Neural progenitor cell (in vitro differentiated cells): ENCODE results near the gene MBTPS1.

ENCODE experiments used
- CTCF ChIP-seq: fragments of 200-600 bp; sonication (generic); IDR thresholded peaks from 2 replicates; pipeline ENCODE4 v1.5.1; 2017; ENCODE audit warnings: antibody characterized with exemption, mild to moderate bottlenecking
- EZH2 ChIP-seq: fragments of 200-600 bp; sonication (generic); IDR thresholded peaks from 2 replicates; pipeline ENCODE4 v1.6.1; 2017; ENCODE audit warnings: antibody characterized with exemption, mild to moderate bottlenecking, moderate library complexity

GRCh38 chr16:84115919-84116719 is 623 bp downstream of the MBTPS1 start:
- peak; percentile 60 for TF ChIP-seq CTCF
- TF ChIP-seq EZH2, result no peak
